Measurements from ENCODE around the gene TAF15. TPM values are rescaled to one million over a fixed set of nuclear protein-coding genes. Genes with fewer than 3 reads are reported as not detected.

TAF15 gene
- total and polyA plus RNA-seq, 2 donors (not counting 1 experiment from before 2014, with no cell fraction given), result 51.0 to 246 TPM

- Histone ChIP-seq H2AFZ (ENCODE audit: insufficient read depth, low read depth, low read length, poor library complexity, severe bottlenecking) (no peak overlapping the region), H3K36me3 (replicated peaks in 1 of 2; ENCODE audit: control extremely low read depth in 1 of 2, control insufficient read depth in 1 of 2, extremely low read depth in 1 of 2, insufficient read depth in 2 of 2, low read length in 1 of 2) (no peaks in the 10 kb centered on the region), H3K4me1 (ENCODE audit: control insufficient read depth in 2 of 2, insufficient read depth in 2 of 2, low read length in 2 of 2) (no peaks in the 10 kb centered on the region), H3K27ac (ENCODE audit: low read length in 2 of 2) (no peak overlapping the region), H4K20me1 (ENCODE audit: control insufficient read depth, insufficient read depth, low read length, poor library complexity, severe bottlenecking) (no peaks in the 10 kb centered on the region), H3K4me3 (ENCODE audit: control extremely low read depth in 1 of 5, extremely low read depth in 1 of 5, insufficient read depth in 1 of 5, low read depth in 2 of 5, low read length in 4 of 5) (no peak overlapping the region), H3K9me3 (ENCODE audit: control extremely low read depth in 1 of 3, control insufficient read depth in 2 of 3, insufficient read depth in 1 of 3, low read length in 2 of 3) (peaks cover 0 to 3% (median 0%) of the 10 kb centered on the region in 3 donors), H3K79me2 (ENCODE audit: control insufficient read depth, insufficient read depth, low read length) (no peaks in the 10 kb centered on the region), H3K27me3 (replicated peaks in 1 of 4; ENCODE audit: control extremely low read depth in 1 of 4, control insufficient read depth in 3 of 4, insufficient read depth in 4 of 4, low read length in 3 of 4) (peaks cover 0 to 5% (median under 1%) of the 10 kb centered on the region in 4 experiments), H3K4me2 (replicated peaks; ENCODE audit: low read depth, low read length, poor library complexity, severe bottlenecking) (no peak overlapping the region), H3K9ac (ENCODE audit: low read length) (no peak overlapping the region)
- DNase-seq, result no peak
- ATAC-seq (ENCODE audit: low read depth), result no peak
- H3K4me3 Mint-ChIP-seq, result no peak overlapping the region
- WGBS (ENCODE audit: insufficient coverage), result 76% methylated on average over 8 of the region's 10 CpGs
- ChIA-PET POLR2A (no interaction called here), CTCF (interaction anchor here (2.0 kb wide), 1 partner anchor 10 kb away, joined by 9 read pairs; no protein-coding TSS in a partner anchor)
- intact Hi-C loops (cut with micrococcal nuclease), result no loop called here
- peaks cover 13% of the 10 kb centered on the region for H3K27me3 Mint-ChIP-seq
- no peak overlapping the region for H3K27ac Mint-ChIP-seq
- no peaks in the 10 kb centered on the region for H3K4me1 Mint-ChIP-seq
- H3K9me3 Mint-ChIP-seq (ENCODE audit: insufficient read depth), result no peaks in the 10 kb centered on the region
- no peak for TF ChIP-seq EZH2 (IDR thresholded peaks at IDR 0.05; ENCODE audit: borderline replicate concordance, insufficient read depth, low read depth, low read length, poor library complexity, severe bottlenecking)
- TF ChIP-seq, protein P1, sequence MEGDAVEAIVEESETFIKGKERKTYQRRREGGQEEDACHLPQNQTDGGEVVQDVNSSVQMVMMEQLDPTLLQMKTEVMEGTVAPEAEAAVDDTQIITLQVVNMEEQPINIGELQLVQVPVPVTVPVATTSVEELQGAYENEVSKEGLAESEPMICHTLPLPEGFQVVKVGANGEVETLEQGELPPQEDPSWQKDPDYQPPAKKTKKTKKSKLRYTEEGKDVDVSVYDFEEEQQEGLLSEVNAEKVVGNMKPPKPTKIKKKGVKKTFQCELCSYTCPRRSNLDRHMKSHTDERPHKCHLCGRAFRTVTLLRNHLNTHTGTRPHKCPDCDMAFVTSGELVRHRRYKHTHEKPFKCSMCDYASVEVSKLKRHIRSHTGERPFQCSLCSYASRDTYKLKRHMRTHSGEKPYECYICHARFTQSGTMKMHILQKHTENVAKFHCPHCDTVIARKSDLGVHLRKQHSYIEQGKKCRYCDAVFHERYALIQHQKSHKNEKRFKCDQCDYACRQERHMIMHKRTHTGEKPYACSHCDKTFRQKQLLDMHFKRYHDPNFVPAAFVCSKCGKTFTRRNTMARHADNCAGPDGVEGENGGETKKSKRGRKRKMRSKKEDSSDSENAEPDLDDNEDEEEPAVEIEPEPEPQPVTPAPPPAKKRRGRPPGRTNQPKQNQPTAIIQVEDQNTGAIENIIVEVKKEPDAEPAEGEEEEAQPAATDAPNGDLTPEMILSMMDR (IDR thresholded peaks at IDR 0.05), result no peak
Measured at GRCh38 chr17:35773679-35774425, 35.4 kb upstream of the TAF15 start.

DNA sequence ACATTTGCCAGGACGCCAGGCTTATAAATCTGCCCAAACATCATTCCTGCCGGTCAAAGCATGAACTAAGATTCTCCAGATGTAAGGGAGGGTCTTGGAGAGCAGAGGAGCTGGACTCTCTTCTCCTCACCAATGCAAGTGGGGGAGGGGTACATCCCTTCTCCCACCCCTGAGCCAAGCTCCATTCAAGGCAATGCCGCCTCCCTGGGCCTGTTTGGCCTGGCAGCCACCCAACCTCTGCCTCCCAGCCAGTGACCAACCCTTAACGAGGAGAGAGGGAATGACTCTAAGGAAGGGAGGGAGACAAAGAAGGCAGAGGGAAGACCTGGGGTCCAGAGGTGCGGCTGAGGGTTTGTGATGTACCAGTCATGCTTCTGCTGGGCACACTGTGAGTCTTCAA is 34.8 kb upstream of the TAF15 start:
- Histone ChIP-seq H4K20me1 (ENCODE audit: control insufficient read depth, insufficient read depth, low read length, poor library complexity, severe bottlenecking) (no peaks in the 10 kb centered on the region), H3K4me3 (ENCODE audit: control extremely low read depth in 1 of 5, extremely low read depth in 1 of 5, insufficient read depth in 1 of 5, low read depth in 2 of 5, low read length in 4 of 5) (no peak overlapping the region), H3K27me3 (replicated peaks in 1 of 4; ENCODE audit: control extremely low read depth in 1 of 4, control insufficient read depth in 3 of 4, insufficient read depth in 4 of 4, low read length in 3 of 4) (peaks cover 0 to 5% (median under 1%) of the 10 kb centered on the region in 4 experiments), H3K36me3 (replicated peaks in 1 of 2; ENCODE audit: control extremely low read depth in 1 of 2, control insufficient read depth in 1 of 2, extremely low read depth in 1 of 2, insufficient read depth in 2 of 2, low read length in 1 of 2) (no peaks in the 10 kb centered on the region), H3K27ac (ENCODE audit: low read length in 2 of 2) (no peak overlapping the region), H2AFZ (ENCODE audit: insufficient read depth, low read depth, low read length, poor library complexity, severe bottlenecking) (no peak overlapping the region), H3K9ac (ENCODE audit: low read length) (no peak overlapping the region), H3K4me2 (replicated peaks; ENCODE audit: low read depth, low read length, poor library complexity, severe bottlenecking) (no peak overlapping the region), H3K4me1 (ENCODE audit: control insufficient read depth in 2 of 2, insufficient read depth in 2 of 2, low read length in 2 of 2) (no peaks in the 10 kb centered on the region), H3K79me2 (ENCODE audit: control insufficient read depth, insufficient read depth, low read length) (no peaks in the 10 kb centered on the region), H3K9me3 (ENCODE audit: control extremely low read depth in 1 of 3, control insufficient read depth in 2 of 3, insufficient read depth in 1 of 3, low read length in 2 of 3) (peaks cover 0 to 3% (median 0%) of the 10 kb centered on the region in 3 donors)
- POLR2A ChIA-PET, result no interaction called here
- WGBS (ENCODE audit: insufficient coverage), result 79% methylated on average over 2 of the region's 5 CpGs
- ATAC-seq (ENCODE audit: low read depth) (no peak), DNase-seq (no peak)
- CTCF ChIA-PET, result interaction anchor here (2.0 kb wide), 1 partner anchor 10 kb away, joined by 9 read pairs; no protein-coding TSS in a partner anchor
- no peaks in the 10 kb centered on the region for H3K4me1 Mint-ChIP-seq
- no peak overlapping the region for H3K27ac Mint-ChIP-seq
- H3K9me3 Mint-ChIP-seq (ENCODE audit: insufficient read depth), result no peaks in the 10 kb centered on the region
- TF ChIP-seq EZH2 (IDR thresholded peaks at IDR 0.05; ENCODE audit: borderline replicate concordance, insufficient read depth, low read depth, low read length, poor library complexity, severe bottlenecking), result no peak
- TF ChIP-seq, protein P1 (IDR thresholded peaks at IDR 0.05), result no peak
- intact Hi-C loops (cut with micrococcal nuclease), result no loop called here
- no peak overlapping the region for H3K4me3 Mint-ChIP-seq
- peaks cover 13% of the 10 kb centered on the region for H3K27me3 Mint-ChIP-seq

Measured in B cell (primary cell).